PFSK-1 (cell line): ENCODE measurements around the gene HLCS.

ENCODE experiments used
- FOXP2 ChIP-seq: optimal IDR thresholded peaks from 2 replicates; pipeline ENCODE3; 2011; ENCODE audit warnings: borderline replicate concordance, control low read depth, inconsistent platforms; ENCODE audit not compliant: insufficient read depth; ENCODE audit errors: extremely low read length, extremely low read depth
- POLR2AphosphoS5 ChIP-seq: IDR thresholded peaks from 2 replicates; pipeline ENCODE4 v1.6.1; 2012; ENCODE audit warnings: low read depth, mild to moderate bottlenecking, control low read depth, low read length, moderate library complexity
- REST ChIP-seq, 2 experiments: IDR thresholded peaks; 2 replicates each; pipeline versions ENCODE4 v1.6.1 to v1.8.0; 2011 to 2012; ENCODE audit warnings: low read depth in 2 of 2, low read length in 2 of 2, control low read depth in 1 of 2, inconsistent platforms in 1 of 2, mild to moderate bottlenecking in 1 of 2, moderate library complexity in 1 of 2; ENCODE audit not compliant: insufficient read depth in 1 of 2
- SIN3A ChIP-seq: IDR thresholded peaks from 2 replicates; pipeline ENCODE4 v1.6.1; 2012; ENCODE audit warnings: mild to moderate bottlenecking, low read length, moderate library complexity, borderline replicate concordance; ENCODE audit not compliant: insufficient read depth
- TAF1 ChIP-seq: IDR thresholded peaks from 2 replicates; pipeline ENCODE4 v1.6.1; 2012; ENCODE audit warnings: low read length, control low read depth, borderline replicate concordance; ENCODE audit not compliant: insufficient read depth

- TF ChIP-seq TAF1 (no peak), FOXP2 (no peak), SIN3A (no peak), POLR2AphosphoS5 (no peak), REST (IDR thresholded peaks at IDR 0.05; ENCODE audit: insufficient read depth in 1 of 2, low read depth in 2 of 2, low read length in 2 of 2) (no peak)
These were observed 53.0 kb downstream of the HLCS start for GRCh38 chr21:36913247-36914169.
